Ovary (tissue), 9 donors: ENCODE results near the gene ALPK3. TPM values are rescaled to one million over a fixed set of nuclear protein-coding genes. Genes with fewer than 3 reads are reported as not detected.

ENCODE experiments used
- DNase-seq, 5 donors: peaks; one replicate each; pipeline ENCODE4 v3.0.0-alpha.2; 2019 to 2020
- H3K27ac ChIP-seq, 2 donors: fragments of 200-600 bp; one replicate each; pipeline versions ENCODE4 v1.5.1 to v1.8.0; 2019 to 2022
- H3K27me3 ChIP-seq: fragments of 200-600 bp; one replicate; pipeline ENCODE4 v1.8.0; 2022
- H3K36me3 ChIP-seq: fragments of 200-600 bp; sonication (generic); one replicate; pipeline ENCODE4 v1.5.1; 2019
- H3K4me1 ChIP-seq: one replicate; pipeline ENCODE4 v1.8.1; 2013; ENCODE audit warnings: mild to moderate bottlenecking, moderate library complexity; ENCODE audit not compliant: insufficient read depth
- H3K4me3 ChIP-seq: fragments of 200-600 bp; sonication (generic); one replicate; pipeline ENCODE4 v1.5.1; 2017
- H3K9me3 ChIP-seq, 2 donors: fragments of 200-600 bp in 1 of 2; sonication (generic) in 1 of 2; one replicate each; pipeline versions ENCODE4 v1.5.1 to v1.8.1; 2013 to 2019; ENCODE audit warnings: mild to moderate bottlenecking in 1 of 2, moderate library complexity in 1 of 2
- EP300 ChIP-seq: sonication (generic); formaldehyde crosslinking; IDR thresholded peaks from one replicate; pipeline ENCODE4 v1.6.1; 2017; ENCODE audit warnings: antibody characterized with exemption
- POLR2A ChIP-seq: fragments of 450-650 bp; IDR thresholded peaks from one replicate; pipeline ENCODE4 v1.6.1; 2017; ENCODE audit warnings: antibody characterized with exemption, mild to moderate bottlenecking, moderate library complexity
- WGBS, 3 donors: extraction: QIAGEN DNeasy Blood & Tissue Kit in 1 of 3; methylation state at CpG; one replicate each; pipeline versions ENCODE4 v1.1.5 to v1.1.7; 2013 to 2017; 5-methylcytosine and 5-hydroxymethylcytosine counted together
- intact Hi-C, 4 donors: fragments of 100-400 bp; cut with DNase I; formaldehyde crosslinking; loops; one replicate each; pipeline versions ENCODE4 v1.11.0 to v1.15.1; 2022 to 2023
- polyA plus RNA-seq, 2 donors: library from polyadenylated mRNA; stranded (reverse); fragments of 200-250 nt in 1 of 2; fragments of 350-450 nt in 1 of 2; fragmentation: Illumina TruSeq in 1 of 2; extraction: RNeasy Lipid Tissue Mini Kit (QIAGEN cat#74804) in 1 of 2; gene quantifications; one replicate each; pipeline ENCODE4 v1.2.3, GENCODE V29; 2013 to 2014
- total RNA-seq, 7 donors: library from RNA; depleted of rRNA in 2 of 7; stranded (reverse); fragments of >200 nt in 2 of 7; fragmentation: NEBNext Ultra II Directional in 3 of 7; extraction: Animal tissue kit (Norgen Biotek cat#: 25700) in 3 of 7; gene quantifications; one replicate each; pipeline versions ENCODE4 v1.1.0 to v1.2.4, GENCODE V29; 2016 to 2023
- TF ChIP-seq, protein P1 (sequence below), 3 donors: fragments of 450-650 bp in 2 of 3; fragments of 200-600 bp in 1 of 3; IDR thresholded peaks; one replicate each; pipeline versions ENCODE4 v1.5.1 to v1.8.0; 2016 to 2022; ENCODE audit warnings: antibody characterized with exemption in 3 of 3, mild to moderate bottlenecking in 1 of 3
- donor health status: DM: no; HTN: no; CAD: no; lungs with moderate emphysema.
- donor health status: DM: no; HTN: no; CAD: no.
- donor health status: Bipolar disorder and iron deficiency.
- donor health status: DM: yes; HTN: yes; CAD: no.
- donor health status: DM: no; HTN: no; CAD: no.
- donor health status: DM: yes; HTN: yes; CAD: no.

ALPK3 gene
- total and polyA plus RNA-seq, 9 donors: 0.48 to 2.8 (median 1.0) TPM

DNA sequence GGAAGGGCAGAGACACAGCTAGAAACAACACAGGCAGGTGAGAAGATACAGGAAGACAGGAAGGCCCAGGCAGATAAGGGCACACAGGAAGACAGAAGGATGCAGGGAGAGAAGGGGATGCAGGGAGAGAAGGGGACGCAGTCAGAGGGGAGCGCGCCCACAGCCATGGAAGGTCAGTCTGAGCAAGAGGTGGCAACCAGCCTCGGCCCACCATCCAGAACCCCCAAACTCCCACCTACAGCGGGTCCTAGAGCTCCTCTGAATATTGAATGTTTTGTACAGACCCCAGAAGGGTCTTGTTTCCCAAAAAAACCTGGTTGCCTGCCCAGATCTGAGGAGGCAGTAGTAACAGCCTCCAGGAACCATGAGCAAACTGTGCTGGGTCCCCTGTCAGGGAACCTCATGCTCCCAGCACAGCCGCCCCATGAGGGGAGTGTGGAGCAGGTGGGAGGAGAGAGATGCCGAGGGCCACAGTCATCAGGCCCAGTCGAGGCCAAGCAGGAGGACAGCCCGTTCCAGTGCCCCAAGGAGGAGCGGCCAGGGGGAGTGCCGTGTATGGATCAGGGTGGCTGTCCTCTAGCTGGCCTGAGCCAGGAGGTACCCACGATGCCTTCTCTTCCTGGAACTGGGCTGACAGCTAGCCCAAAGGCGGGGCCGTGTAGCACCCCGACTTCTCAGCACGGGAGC, 39.7 kb downstream of the ALPK3 start:
- Histone ChIP-seq H3K4me3 (no peak overlapping the region), H3K36me3 (no peaks in the 10 kb centered on the region), H3K27ac (no peak overlapping the region), H3K4me1 (no peaks in the 10 kb centered on the region), H3K9me3 (no peaks in the 10 kb centered on the region), H3K27me3 (no peaks in the 10 kb centered on the region)
- TF ChIP-seq, protein P1, sequence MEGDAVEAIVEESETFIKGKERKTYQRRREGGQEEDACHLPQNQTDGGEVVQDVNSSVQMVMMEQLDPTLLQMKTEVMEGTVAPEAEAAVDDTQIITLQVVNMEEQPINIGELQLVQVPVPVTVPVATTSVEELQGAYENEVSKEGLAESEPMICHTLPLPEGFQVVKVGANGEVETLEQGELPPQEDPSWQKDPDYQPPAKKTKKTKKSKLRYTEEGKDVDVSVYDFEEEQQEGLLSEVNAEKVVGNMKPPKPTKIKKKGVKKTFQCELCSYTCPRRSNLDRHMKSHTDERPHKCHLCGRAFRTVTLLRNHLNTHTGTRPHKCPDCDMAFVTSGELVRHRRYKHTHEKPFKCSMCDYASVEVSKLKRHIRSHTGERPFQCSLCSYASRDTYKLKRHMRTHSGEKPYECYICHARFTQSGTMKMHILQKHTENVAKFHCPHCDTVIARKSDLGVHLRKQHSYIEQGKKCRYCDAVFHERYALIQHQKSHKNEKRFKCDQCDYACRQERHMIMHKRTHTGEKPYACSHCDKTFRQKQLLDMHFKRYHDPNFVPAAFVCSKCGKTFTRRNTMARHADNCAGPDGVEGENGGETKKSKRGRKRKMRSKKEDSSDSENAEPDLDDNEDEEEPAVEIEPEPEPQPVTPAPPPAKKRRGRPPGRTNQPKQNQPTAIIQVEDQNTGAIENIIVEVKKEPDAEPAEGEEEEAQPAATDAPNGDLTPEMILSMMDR (IDR thresholded peaks at IDR 0.05): no peak
- TF ChIP-seq POLR2A: no peak
- TF ChIP-seq EP300: no peak
- WGBS, 3 donors: 93 to 94% (median 94%) methylated on average over 15 to 16 of the region's 16 CpGs
- intact Hi-C loops: no loop called here
- no peak for DNase-seq

DNA sequence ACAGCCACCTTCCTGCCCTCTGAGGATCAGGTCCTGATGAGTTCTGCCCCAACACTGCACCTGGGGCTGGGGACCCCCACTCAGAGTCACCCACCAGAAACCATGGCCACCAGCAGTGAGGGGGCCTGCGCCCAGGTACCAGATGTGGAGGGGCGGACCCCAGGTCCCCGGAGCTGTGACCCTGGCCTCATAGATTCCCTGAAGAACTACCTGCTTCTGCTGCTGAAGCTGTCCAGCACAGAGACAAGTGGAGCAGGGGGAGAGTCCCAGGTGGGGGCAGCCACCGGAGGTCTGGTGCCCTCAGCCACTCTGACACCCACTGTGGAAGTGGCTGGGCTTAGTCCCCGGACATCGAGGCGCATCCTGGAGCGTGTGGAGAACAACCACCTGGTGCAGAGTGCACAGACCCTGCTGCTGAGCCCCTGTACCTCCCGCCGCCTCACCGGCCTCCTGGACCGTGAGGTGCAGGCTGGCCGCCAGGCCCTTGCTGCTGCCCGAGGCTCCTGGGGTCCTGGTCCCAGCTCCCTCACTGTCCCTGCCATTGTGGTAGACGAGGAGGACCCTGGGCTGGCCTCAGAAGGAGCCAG, 40.4 kb downstream of the ALPK3 start:
- Histone ChIP-seq H3K9me3 (no peaks in the 10 kb centered on the region), H3K27ac (no peak overlapping the region), H3K4me1 (no peaks in the 10 kb centered on the region), H3K4me3 (no peak overlapping the region), H3K27me3 (no peaks in the 10 kb centered on the region), H3K36me3 (no peaks in the 10 kb centered on the region)
- WGBS, 3 donors: 91 to 93% (median 92%) methylated on average over 14 to 15 of the region's 15 CpGs
- no peak for DNase-seq
- intact Hi-C loops: no loop called here
- TF ChIP-seq, protein P1 (IDR thresholded peaks at IDR 0.05): no peak
- no peak for TF ChIP-seq POLR2A
- no peak for TF ChIP-seq EP300

DNA sequence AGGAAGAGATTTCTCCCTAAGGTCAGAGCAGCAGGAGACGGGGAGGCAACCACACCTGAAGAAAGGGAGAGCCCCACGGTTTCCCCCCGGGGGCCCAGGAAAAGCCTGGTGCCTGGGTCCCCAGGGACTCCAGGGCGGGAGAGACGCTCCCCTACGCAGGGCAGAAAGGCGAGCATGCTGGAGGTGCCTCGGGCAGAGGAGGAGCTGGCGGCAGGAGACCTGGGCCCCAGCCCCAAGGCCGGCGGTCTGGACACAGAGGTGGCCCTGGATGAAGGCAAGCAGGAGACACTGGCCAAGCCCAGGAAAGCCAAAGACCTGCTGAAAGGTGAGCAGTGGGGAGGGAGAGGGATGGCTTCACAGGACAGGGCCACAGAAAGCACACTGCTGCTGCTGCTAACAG, 41.1 kb downstream of the ALPK3 start:
- TF ChIP-seq EP300 (no peak), POLR2A (no peak)
- TF ChIP-seq, protein P1 (IDR thresholded peaks at IDR 0.05): no peak
- no peaks in the 10 kb centered on the region for H3K27me3 ChIP-seq
- H3K9me3 ChIP-seq: no peaks in the 10 kb centered on the region
- H3K36me3 ChIP-seq: no peaks in the 10 kb centered on the region
- intact Hi-C loops: no loop called here
- H3K4me3 ChIP-seq: no peak overlapping the region
- H3K4me1 ChIP-seq: no peaks in the 10 kb centered on the region
- no peak for DNase-seq
- WGBS, 3 donors: 90 to 94% (median 93%) methylated on average over 11 of the region's 11 CpGs
- no peak overlapping the region for H3K27ac ChIP-seq

DNA sequence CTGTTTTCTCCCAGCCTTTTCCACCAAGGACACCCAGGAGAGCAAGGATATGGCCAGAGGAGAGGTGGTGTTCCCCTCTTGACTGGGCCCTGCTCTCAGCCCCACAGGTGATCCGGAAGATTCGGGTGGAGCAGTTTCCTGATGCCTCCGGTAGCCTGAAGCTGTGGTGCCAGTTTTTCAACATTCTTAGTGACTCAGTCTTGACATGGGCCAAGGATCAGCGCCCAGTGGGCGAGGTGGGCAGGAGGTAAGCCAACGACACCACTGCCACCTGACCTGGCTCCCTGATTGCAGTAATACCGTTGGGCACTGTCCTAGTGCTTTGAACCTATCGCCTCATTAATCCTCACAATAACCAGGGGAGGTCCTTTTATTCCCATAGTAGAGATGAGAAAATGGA, 42.0 kb downstream of the ALPK3 start:
- WGBS, 3 donors: 94% methylated on average over 8 of the region's 8 CpGs
- Histone ChIP-seq H3K36me3 (no peaks in the 10 kb centered on the region), H3K4me3 (no peak overlapping the region), H3K4me1 (no peaks in the 10 kb centered on the region), H3K9me3 (no peaks in the 10 kb centered on the region), H3K27ac (no peak overlapping the region), H3K27me3 (no peaks in the 10 kb centered on the region)
- intact Hi-C loops: no loop called here
- TF ChIP-seq, protein P1 (IDR thresholded peaks at IDR 0.05): no peak
- no peak for TF ChIP-seq EP300
- TF ChIP-seq POLR2A: no peak
- DNase-seq: no peak
